BLaER1 treated with 17β-estradiol and CSF1 and Interleukin-3, amounts not matched to agents 10 nM and 100 nM (cell line): ENCODE data around the gene MT1E.
"Not testable (repeated sequence)": the region's sequence is repeated elsewhere in the genome, so short reads cannot be mapped to it uniquely, and the experiment has no call there.

Experiments used
- H3K27ac ChIP-seq, 11 experiments: shearing (Covaris generic); formaldehyde crosslinking; 2 replicates each; pipeline ENCODE4 v1.8.1; 2022
- H3K27me3 ChIP-seq, 11 experiments: shearing (Covaris generic); formaldehyde crosslinking; 2 replicates each; pipeline ENCODE4 v1.8.1; 2022
- H3K36me3 ChIP-seq, 11 experiments: shearing (Covaris generic); formaldehyde crosslinking; 2 replicates each; pipeline ENCODE4 v1.8.1; 2022
- H3K4me1 ChIP-seq, 10 experiments: shearing (Covaris generic); formaldehyde crosslinking; 2 replicates each; pipeline ENCODE4 v1.8.1; 2022
- H3K4me2 ChIP-seq, 11 experiments: shearing (Covaris generic); formaldehyde crosslinking; 2 replicates each; pipeline ENCODE4 v1.8.1; 2022
- H3K4me3 ChIP-seq, 10 experiments: shearing (Covaris generic); formaldehyde crosslinking; 2 replicates each; pipeline ENCODE4 v1.8.1; 2022
- H3K9ac ChIP-seq, 11 experiments: shearing (Covaris generic); formaldehyde crosslinking; 2 replicates each; pipeline ENCODE4 v1.8.1; 2022
- H3K9me3 ChIP-seq, 11 experiments: shearing (Covaris generic); formaldehyde crosslinking; replicated peaks in 1 of 11; 2 replicates each; pipeline ENCODE4 v1.8.1; 2022
- H4K20me1 ChIP-seq, 11 experiments: shearing (Covaris generic); formaldehyde crosslinking; 2 replicates each; pipeline ENCODE4 v1.8.1; 2022
- Cebpa-rat ChIP-seq, 11 experiments: shearing (Covaris generic); IDR thresholded peaks; 2 replicates each; pipeline ENCODE4 v1.8.1; 2022

MT1E gene

GRCh38 chr16:56653218-56653617 is 27.6 kb downstream of the MT1E start:
- peaks cover 14 to 32% (median 22%) of the 10 kb centered on the region in 10 experiments for H3K4me1 ChIP-seq
- no peak overlapping the region for H3K9ac ChIP-seq
- H3K4me2 ChIP-seq: peak overlapping the region in 10 of 11 experiments; percentile 14 to 66 (median 40); a peak in 18 of 22 replicates
- no peak overlapping the region for H3K4me3 ChIP-seq
- H3K27ac ChIP-seq: no peak overlapping the region
- H3K9me3 ChIP-seq: no peaks in the 10 kb centered on the region
- no peak for TF ChIP-seq Cebpa-rat (IDR thresholded peaks at IDR 0.05)
- peaks cover 13 to 46% (median 36%) of the 10 kb centered on the region in 11 experiments for H3K27me3 ChIP-seq
- no peaks in the 10 kb centered on the region for H3K36me3 ChIP-seq
- H4K20me1 ChIP-seq: peaks cover 0 to 2% (median 0%) of the 10 kb centered on the region in 11 experiments; a peak in 2 of 22 replicates

- Histone ChIP-seq H3K4me2 (peak within 1 kb of the TSS; percentile 79 to 99 (median 95)), H3K4me1 (peaks cover 20 to 41% (median 32%) of the 10 kb centered on the region in 10 experiments), H4K20me1 (peaks cover 0 to 9% (median 0%) of the 10 kb centered on the region in 11 experiments; a peak in 2 of 22 replicates), H3K36me3 (no peaks in the 10 kb centered on the region), H3K27ac (peak within 1 kb of the TSS in 5 of 11 experiments; percentile 14 to 52 (median 26); a peak in 7 of 22 replicates), H3K27me3 (peaks cover 52 to 67% (median 63%) of the 10 kb centered on the region in 11 experiments), H3K9ac (peak within 1 kb of the TSS; percentile 25 to 72 (median 62); a peak in 19 of 22 replicates), H3K9me3 (no peaks in the 10 kb centered on the region), H3K4me3 (peak within 1 kb of the TSS; percentile 59 to 75 (median 66))
- no peak for TF ChIP-seq Cebpa-rat (IDR thresholded peaks at IDR 0.05)
Measured at GRCh38 chr16:56657555-56658326, 32.2 kb downstream of the MT1E start, which contains the start of gene MT1F. Gene MT1F, plus strand, starts transcription at chr16:56657959. Its CDS starts 100 bp downstream, at chr16:56658059.

GRCh38 chr16:56658327-56658875 is 32.8 kb downstream of the MT1E start:
- H3K9me3 ChIP-seq: no peaks in the 10 kb centered on the region
- no peak for TF ChIP-seq Cebpa-rat (IDR thresholded peaks at IDR 0.05)
- H3K4me2 ChIP-seq: peak overlapping the region; percentile 79 to 99 (median 95)
- H3K9ac ChIP-seq: peak overlapping the region in 7 of 11 experiments; percentile 34 to 72 (median 64); a peak in 7 of 22 replicates
- peaks cover 19 to 38% (median 30%) of the 10 kb centered on the region in 10 experiments for H3K4me1 ChIP-seq
- no peak overlapping the region; a peak in 1 of 22 replicates for H3K27ac ChIP-seq
- peaks cover 59 to 74% (median 70%) of the 10 kb centered on the region in 11 experiments for H3K27me3 ChIP-seq
- H3K4me3 ChIP-seq: peak overlapping the region; percentile 59 to 75 (median 66)
- peaks cover 0 to 10% (median 0%) of the 10 kb centered on the region in 11 experiments; a peak in 2 of 22 replicates for H4K20me1 ChIP-seq
- no peaks in the 10 kb centered on the region for H3K36me3 ChIP-seq

GRCh38 chr16:56662357-56663354 is 37.1 kb downstream of the MT1E start:
- peaks cover 0 to 16% (median 4%) of the 10 kb centered on the region in 11 experiments; a peak in 6 of 22 replicates for H4K20me1 ChIP-seq
- no peak overlapping the region for H3K9ac ChIP-seq
- TF ChIP-seq Cebpa-rat (IDR thresholded peaks at IDR 0.05): no peak
- 0 out of 22 replicates have a peak, but pooled peaks cover 0 to 4% (median 0%) of the 10 kb centered on the region in 11 experiments for H3K9me3 ChIP-seq
- H3K36me3 ChIP-seq: no peaks in the 10 kb centered on the region
- H3K4me1 ChIP-seq: peaks cover 17 to 29% (median 23%) of the 10 kb centered on the region in 10 experiments
- H3K4me2 ChIP-seq: peak overlapping the region; percentile 42 to 68 (median 60); a peak in 21 of 22 replicates
- H3K27me3 ChIP-seq: peaks cover 98 to 100% (median 100%) of the 10 kb centered on the region in 11 experiments
- H3K27ac ChIP-seq: no peak overlapping the region
- peak overlapping the region in 6 of 10 experiments; percentile 9 to 38 (median 20); a peak in 5 of 20 replicates for H3K4me3 ChIP-seq

GRCh38 chr16:56664506-56664905 is 38.9 kb downstream of the MT1E start:
- no peak for TF ChIP-seq Cebpa-rat (IDR thresholded peaks at IDR 0.05)
- no peak overlapping the region for H3K4me2 ChIP-seq
- H3K27me3 ChIP-seq: peaks cover 98 to 100% (median 100%) of the 10 kb centered on the region in 11 experiments
- 0 out of 22 replicates have a peak, but pooled peaks cover 0 to 4% (median 0%) of the 10 kb centered on the region in 11 experiments for H3K9me3 ChIP-seq
- H3K4me3 ChIP-seq: no peak overlapping the region
- no peak overlapping the region for H3K9ac ChIP-seq
- no peaks in the 10 kb centered on the region for H3K36me3 ChIP-seq
- H3K4me1 ChIP-seq: peaks cover 21 to 37% (median 25%) of the 10 kb centered on the region in 10 experiments
- H4K20me1 ChIP-seq: peaks cover 0 to 34% (median 6%) of the 10 kb centered on the region in 11 experiments; a peak in 11 of 22 replicates
- no peak overlapping the region for H3K27ac ChIP-seq

GRCh38 chr16:56665286-56666261 is 40.0 kb downstream of the MT1E start:
- not testable (repeated sequence) for H3K9ac ChIP-seq, H3K4me3 ChIP-seq, H3K9me3 ChIP-seq, H3K36me3 ChIP-seq, H3K27ac ChIP-seq, H3K4me2 ChIP-seq
- peaks cover 24 to 47% (median 32%) of the 10 kb centered on the region in 10 experiments for H3K4me1 ChIP-seq
- peaks cover 98 to 100% (median 100%) of the 10 kb centered on the region in 11 experiments for H3K27me3 ChIP-seq
- H4K20me1 ChIP-seq: peaks cover 0 to 45% (median 9%) of the 10 kb centered on the region in 11 experiments; a peak in 13 of 22 replicates
